NK-92 (cell line): ENCODE measurements around the gene SIAH3.

Experiments
- DNase-seq: peaks from one replicate; lab custom pipeline; 2025; ENCODE audit not compliant: unreplicated experiment; lab: John Stamatoyannopoulos, UW

Gene SIAH3

GRCh38 chr13:45863709-45864590 is 12.4 kb upstream of the SIAH3 start:
- DNase-seq, result no peak

- no peak for DNase-seq
Measured at GRCh38 chr13:45861322-45861721, 9.8 kb upstream of the SIAH3 start.

GRCh38 chr13:45860240-45860639 is 8.7 kb upstream of the SIAH3 start:
- DNase-seq, result no peak

GRCh38 chr13:45859705-45860104 is 8.2 kb upstream of the SIAH3 start:
- DNase-seq, result no peak

- no peak for DNase-seq
Measured at GRCh38 chr13:45852494-45852893, 941 bp upstream of the SIAH3 start.

GRCh38 chr13:45851956-45852355 is 403 bp upstream of the SIAH3 start:
- no peak for DNase-seq

- DNase-seq, result no peak
Measured at GRCh38 chr13:45850027-45850613, 1.4 kb downstream of the SIAH3 start.

GRCh38 chr13:45849408-45849807 is 2.1 kb downstream of the SIAH3 start:
- no peak for DNase-seq

GRCh38 chr13:45847554-45848224 is 3.9 kb downstream of the SIAH3 start:
- no peak for DNase-seq

GRCh38 chr13:45846681-45847080 is 4.9 kb downstream of the SIAH3 start:
- no peak for DNase-seq

- DNase-seq, result no peak
Measured at GRCh38 chr13:45838171-45838745, 13.3 kb downstream of the SIAH3 start.

GRCh38 chr13:45837111-45837510 is 14.4 kb downstream of the SIAH3 start:
- no peak for DNase-seq

- DNase-seq, result no peak
Measured at GRCh38 chr13:45834411-45834994, 17.1 kb downstream of the SIAH3 start.

GRCh38 chr13:45833663-45834375 is 17.7 kb downstream of the SIAH3 start:
- no peak for DNase-seq

- DNase-seq, result no peak
Measured at GRCh38 chr13:45833242-45833641, 18.3 kb downstream of the SIAH3 start.

- no peak for DNase-seq
Measured at GRCh38 chr13:45831851-45832250, 19.7 kb downstream of the SIAH3 start.

- DNase-seq, result no peak
Measured at GRCh38 chr13:45830121-45830520, 21.4 kb downstream of the SIAH3 start.

GRCh38 chr13:45828256-45828968 is 23.1 kb downstream of the SIAH3 start:
- no peak for DNase-seq

GRCh38 chr13:45827318-45827717 is 24.2 kb downstream of the SIAH3 start:
- no peak for DNase-seq

- no peak for DNase-seq
Measured at GRCh38 chr13:45826731-45827130, 24.8 kb downstream of the SIAH3 start.
